GM06990 (cell line): Measurements from ENCODE around the gene GJC2.

Source experiments
- DNase-seq: peaks from one replicate; pipeline ENCODE4 v3.0.0-alpha.2; 2011; ENCODE audit not compliant: insufficient read length; ENCODE audit errors: extremely low read depth
- H3K27me3 ChIP-seq: replicated peaks from 2 replicates; pipeline ENCODE4 v1.6.0; 2011; ENCODE audit warnings: low read length; ENCODE audit not compliant: control insufficient read depth, insufficient read depth
- H3K36me3 ChIP-seq: 2 replicates; pipeline ENCODE4 v1.5.1; 2011; ENCODE audit warnings: low read length; ENCODE audit not compliant: control insufficient read depth, insufficient read depth
- H3K4me3 ChIP-seq: replicated peaks from 2 replicates; pipeline ENCODE4 v1.5.1; 2011; ENCODE audit warnings: low read depth, mild to moderate bottlenecking, control low read depth, low read length
- TF ChIP-seq, protein P1 (sequence below): IDR thresholded peaks from 2 replicates; pipeline ENCODE4 v1.5.1; 2011; ENCODE audit warnings: low read length, control low read depth, mild to moderate bottlenecking, inconsistent platforms; ENCODE audit not compliant: insufficient read depth, poor library complexity, severe bottlenecking

The GJC2 gene

DNA sequence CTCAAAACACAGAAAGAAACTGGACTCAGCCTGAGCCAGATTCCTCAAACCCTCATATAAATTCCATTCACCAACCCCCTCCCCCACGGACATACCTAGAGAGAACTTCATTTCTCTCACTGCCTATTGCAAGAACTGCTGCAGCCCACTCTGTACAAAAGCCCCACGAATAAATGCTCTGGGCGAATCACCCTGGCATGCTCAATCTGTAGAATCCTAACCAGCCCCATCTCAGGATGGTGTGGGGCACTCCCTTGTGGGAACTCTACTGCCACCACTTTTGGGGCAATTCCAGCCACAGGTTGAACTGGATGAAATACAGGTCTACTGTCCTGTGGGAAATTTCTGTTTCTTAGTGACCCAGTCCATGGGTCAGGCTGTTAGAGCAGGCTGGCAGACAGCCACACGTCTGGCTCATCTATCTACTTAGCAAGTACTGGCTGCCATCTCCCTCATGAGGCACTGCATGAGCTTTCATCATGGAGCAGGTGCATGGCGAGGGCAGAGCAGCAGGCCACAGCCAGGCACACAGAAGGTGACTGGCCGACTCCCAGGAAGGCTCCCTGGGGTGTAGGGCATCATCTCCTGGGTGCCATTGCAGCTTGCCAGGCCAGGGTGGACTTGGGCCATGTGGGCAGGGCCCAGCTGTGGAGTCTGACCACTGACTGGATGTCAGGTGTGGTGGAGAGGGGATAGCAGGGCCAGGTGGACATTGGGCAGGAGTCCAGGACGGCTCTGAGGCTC, 45.0 kb upstream of the GJC2 start:
- TF ChIP-seq, protein P1, sequence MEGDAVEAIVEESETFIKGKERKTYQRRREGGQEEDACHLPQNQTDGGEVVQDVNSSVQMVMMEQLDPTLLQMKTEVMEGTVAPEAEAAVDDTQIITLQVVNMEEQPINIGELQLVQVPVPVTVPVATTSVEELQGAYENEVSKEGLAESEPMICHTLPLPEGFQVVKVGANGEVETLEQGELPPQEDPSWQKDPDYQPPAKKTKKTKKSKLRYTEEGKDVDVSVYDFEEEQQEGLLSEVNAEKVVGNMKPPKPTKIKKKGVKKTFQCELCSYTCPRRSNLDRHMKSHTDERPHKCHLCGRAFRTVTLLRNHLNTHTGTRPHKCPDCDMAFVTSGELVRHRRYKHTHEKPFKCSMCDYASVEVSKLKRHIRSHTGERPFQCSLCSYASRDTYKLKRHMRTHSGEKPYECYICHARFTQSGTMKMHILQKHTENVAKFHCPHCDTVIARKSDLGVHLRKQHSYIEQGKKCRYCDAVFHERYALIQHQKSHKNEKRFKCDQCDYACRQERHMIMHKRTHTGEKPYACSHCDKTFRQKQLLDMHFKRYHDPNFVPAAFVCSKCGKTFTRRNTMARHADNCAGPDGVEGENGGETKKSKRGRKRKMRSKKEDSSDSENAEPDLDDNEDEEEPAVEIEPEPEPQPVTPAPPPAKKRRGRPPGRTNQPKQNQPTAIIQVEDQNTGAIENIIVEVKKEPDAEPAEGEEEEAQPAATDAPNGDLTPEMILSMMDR = no peak
- Histone ChIP-seq H3K36me3 (peaks cover 21% of the 10 kb centered on the region), H3K27me3 (no peaks in the 10 kb centered on the region), H3K4me3 (no peak overlapping the region; the same call in 1 of the 2 replicates)
- DNase-seq = no peak

- no peak for DNase-seq
- TF ChIP-seq, protein P1 = no peak
- Histone ChIP-seq H3K36me3 (peaks cover 18% of the 10 kb centered on the region), H3K4me3 (no peak overlapping the region), H3K27me3 (no peaks in the 10 kb centered on the region)
These were observed 44.3 kb upstream of the GJC2 start for GRCh38 chr1:228105270-228105995.

DNA sequence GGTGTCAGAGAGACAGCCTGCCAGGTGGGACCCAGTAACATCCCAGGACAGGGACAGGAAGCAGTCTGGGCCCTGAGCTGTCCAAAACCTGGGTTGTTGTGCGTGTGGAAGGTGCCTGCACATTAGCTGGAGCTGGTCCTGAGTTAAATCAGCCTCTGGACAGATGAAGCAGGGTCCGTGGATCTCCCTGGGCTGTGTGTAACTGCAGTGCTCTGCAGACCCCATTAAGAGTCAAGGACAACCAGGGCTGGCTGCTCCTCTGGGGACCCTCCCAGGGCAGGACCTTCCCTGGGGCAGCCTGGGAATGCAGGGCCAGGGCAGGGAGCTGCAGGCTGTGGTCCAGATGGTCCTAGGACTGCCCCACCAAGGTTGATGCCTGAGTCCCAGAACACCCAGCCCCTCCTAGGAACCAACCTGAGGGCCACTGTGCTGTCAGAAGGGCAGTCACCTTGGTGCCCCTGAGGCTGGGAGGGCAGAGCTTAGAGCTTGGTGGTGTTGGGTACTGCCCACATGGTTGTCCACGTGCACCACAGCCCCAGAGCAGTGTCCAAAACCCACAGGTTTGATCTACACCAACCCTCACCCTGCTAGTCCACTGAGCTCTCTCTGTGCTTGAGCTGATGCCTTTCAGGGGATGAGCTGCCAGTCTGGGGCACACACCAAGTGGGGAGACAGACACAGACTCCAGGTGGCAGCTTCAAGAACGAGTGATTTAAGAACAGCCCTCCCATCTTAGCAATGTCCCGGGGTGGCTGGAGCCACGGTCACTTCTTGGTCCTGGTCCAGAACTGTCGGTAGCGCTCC, 43.5 kb upstream of the GJC2 start:
- Histone ChIP-seq H3K36me3 (peaks cover 15% of the 10 kb centered on the region), H3K4me3 (no peak overlapping the region), H3K27me3 (no peaks in the 10 kb centered on the region)
- no peak for DNase-seq
- TF ChIP-seq, protein P1 = no peak

- TF ChIP-seq, protein P1 = no peak
- no peak for DNase-seq
These were observed 43.0 kb upstream of the GJC2 start for GRCh38 chr1:228106800-228107054.

DNA sequence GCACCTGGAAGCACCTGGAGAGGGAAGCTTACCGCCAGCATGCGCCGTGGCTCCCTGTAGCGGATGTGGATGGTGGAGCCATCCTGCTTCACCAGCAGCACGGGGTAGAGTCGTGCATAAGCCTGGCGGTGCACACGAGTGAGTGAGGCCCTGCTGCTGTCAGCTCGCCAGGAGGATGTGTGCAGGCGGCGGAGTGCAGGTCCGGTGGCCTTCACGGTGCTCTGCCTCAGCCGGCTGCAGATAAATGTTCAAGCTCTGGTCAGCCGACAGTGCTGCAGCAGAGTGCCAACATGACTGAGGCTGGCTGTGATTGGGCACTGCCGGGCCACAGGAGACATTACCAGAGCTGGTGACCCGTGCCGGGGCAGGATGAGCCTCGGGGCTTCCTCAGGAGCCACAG, 42.1 kb upstream of the GJC2 start:
- H3K27me3 ChIP-seq = no peaks in the 10 kb centered on the region
- DNase-seq = no peak
- TF ChIP-seq, protein P1 = no peak
- H3K36me3 ChIP-seq = peaks cover 15% of the 10 kb centered on the region
- no peak overlapping the region for H3K4me3 ChIP-seq

More at GRCh38 chr1:228106800-228107054, 43.0 kb upstream of the GJC2 start:
- Histone ChIP-seq H3K27me3 (no peaks in the 10 kb centered on the region), H3K4me3 (no peak overlapping the region), H3K36me3 (peaks cover 15% of the 10 kb centered on the region)
